ENCODE results near the gene ATP5ME.
"Not testable (repeated sequence)": the region's sequence is repeated elsewhere in the genome, so short reads cannot be mapped to it uniquely, and the experiment has no call there.

ATP5ME gene

DNA sequence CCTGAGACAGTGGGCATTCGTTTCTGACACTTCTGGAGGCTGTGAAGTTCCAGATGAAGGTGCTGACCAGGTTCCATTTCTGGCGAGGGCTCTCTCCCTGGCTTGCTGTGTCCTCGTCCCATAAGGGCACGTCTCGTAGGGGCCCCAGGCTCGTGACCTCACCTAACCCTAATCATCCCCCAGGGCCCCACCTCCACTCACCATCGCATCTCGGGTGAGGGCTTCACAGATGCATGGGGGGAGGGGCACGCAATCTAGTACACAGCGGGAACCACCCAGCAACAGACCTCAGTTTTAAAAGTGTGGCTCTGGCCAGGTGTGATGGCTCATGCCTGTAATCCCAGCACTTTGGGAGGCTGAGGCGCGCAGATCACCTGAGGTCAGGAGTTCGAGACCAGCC, 26.6 kb downstream of the ATP5ME start (continued):
- TF ChIP-seq ISL1 (CRISPR knock-in tag; IDR thresholded peaks at IDR 0.05), result no peak
- TF ChIP-seq, protein P1, sequence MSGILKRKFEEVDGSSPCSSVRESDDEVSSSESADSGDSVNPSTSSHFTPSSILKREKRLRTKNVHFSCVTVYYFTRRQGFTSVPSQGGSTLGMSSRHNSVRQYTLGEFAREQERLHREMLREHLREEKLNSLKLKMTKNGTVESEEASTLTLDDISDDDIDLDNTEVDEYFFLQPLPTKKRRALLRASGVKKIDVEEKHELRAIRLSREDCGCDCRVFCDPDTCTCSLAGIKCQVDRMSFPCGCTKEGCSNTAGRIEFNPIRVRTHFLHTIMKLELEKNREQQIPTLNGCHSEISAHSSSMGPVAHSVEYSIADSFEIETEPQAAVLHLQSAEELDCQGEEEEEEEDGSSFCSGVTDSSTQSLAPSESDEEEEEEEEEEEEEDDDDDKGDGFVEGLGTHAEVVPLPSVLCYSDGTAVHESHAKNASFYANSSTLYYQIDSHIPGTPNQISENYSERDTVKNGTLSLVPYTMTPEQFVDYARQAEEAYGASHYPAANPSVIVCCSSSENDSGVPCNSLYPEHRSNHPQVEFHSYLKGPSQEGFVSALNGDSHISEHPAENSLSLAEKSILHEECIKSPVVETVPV (CRISPR knock-in tag; IDR thresholded peaks at IDR 0.05), result no peak
- no peak for TF ChIP-seq POU6F1 (CRISPR knock-in tag; IDR thresholded peaks at IDR 0.05; ENCODE audit: borderline replicate concordance, low read depth)
- no peak for TF ChIP-seq CSDC2 (CRISPR knock-in tag; IDR thresholded peaks at IDR 0.05)

- no peak for TF ChIP-seq BACH2 (CRISPR knock-in tag; IDR thresholded peaks at IDR 0.05; ENCODE audit: borderline replicate concordance)
- TF ChIP-seq OSR1 (CRISPR knock-in tag; IDR thresholded peaks at IDR 0.05), result no peak
- no peak for TF ChIP-seq RARB (CRISPR knock-in tag; IDR thresholded peaks at IDR 0.05)
- TF ChIP-seq, protein P2, sequence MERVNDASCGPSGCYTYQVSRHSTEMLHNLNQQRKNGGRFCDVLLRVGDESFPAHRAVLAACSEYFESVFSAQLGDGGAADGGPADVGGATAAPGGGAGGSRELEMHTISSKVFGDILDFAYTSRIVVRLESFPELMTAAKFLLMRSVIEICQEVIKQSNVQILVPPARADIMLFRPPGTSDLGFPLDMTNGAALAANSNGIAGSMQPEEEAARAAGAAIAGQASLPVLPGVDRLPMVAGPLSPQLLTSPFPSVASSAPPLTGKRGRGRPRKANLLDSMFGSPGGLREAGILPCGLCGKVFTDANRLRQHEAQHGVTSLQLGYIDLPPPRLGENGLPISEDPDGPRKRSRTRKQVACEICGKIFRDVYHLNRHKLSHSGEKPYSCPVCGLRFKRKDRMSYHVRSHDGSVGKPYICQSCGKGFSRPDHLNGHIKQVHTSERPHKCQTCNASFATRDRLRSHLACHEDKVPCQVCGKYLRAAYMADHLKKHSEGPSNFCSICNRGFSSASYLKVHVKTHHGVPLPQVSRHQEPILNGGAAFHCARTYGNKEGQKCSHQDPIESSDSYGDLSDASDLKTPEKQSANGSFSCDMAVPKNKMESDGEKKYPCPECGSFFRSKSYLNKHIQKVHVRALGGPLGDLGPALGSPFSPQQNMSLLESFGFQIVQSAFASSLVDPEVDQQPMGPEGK (CRISPR knock-in tag; IDR thresholded peaks at IDR 0.05; ENCODE audit: borderline replicate concordance), result no peak
- TF ChIP-seq TCF4 (CRISPR knock-in tag; IDR thresholded peaks at IDR 0.05; ENCODE audit: borderline replicate concordance), result no peak
- TF ChIP-seq ZNF70 (CRISPR knock-in tag; IDR thresholded peaks at IDR 0.05), result no peak
- TF ChIP-seq PPARA (CRISPR knock-in tag; IDR thresholded peaks at IDR 0.05; ENCODE audit: borderline replicate concordance), result no peak
- TF ChIP-seq ESRRG (CRISPR knock-in tag; IDR thresholded peaks at IDR 0.05), result no peak
- no peak for TF ChIP-seq POU6F1 (CRISPR knock-in tag; IDR thresholded peaks at IDR 0.05; ENCODE audit: borderline replicate concordance, low read depth)
- no peak for TF ChIP-seq GLIS3 (CRISPR knock-in tag; IDR thresholded peaks at IDR 0.05)
- no peak for TF ChIP-seq ZC3H10 (CRISPR knock-in tag; IDR thresholded peaks at IDR 0.05)
- TF ChIP-seq SNAI2 (CRISPR knock-in tag; IDR thresholded peaks at IDR 0.05), result no peak
- TF ChIP-seq ZFP3 (CRISPR knock-in tag; IDR thresholded peaks at IDR 0.05), result no peak
- no peak for TF ChIP-seq ZNF565 (CRISPR knock-in tag; conservative IDR thresholded peaks at IDR 0.05; ENCODE audit: low read depth)
- no peak for TF ChIP-seq ZNF8 (CRISPR knock-in tag; IDR thresholded peaks at IDR 0.05)
- no peak for ATAC-seq
Measured at GRCh38 chr4:646460-646859, 27.6 kb downstream of the ATP5ME start.

GRCh38 chr4:642366-642765, 31.7 kb downstream of the ATP5ME start:
- not testable (repeated sequence) for ATAC-seq

DNA sequence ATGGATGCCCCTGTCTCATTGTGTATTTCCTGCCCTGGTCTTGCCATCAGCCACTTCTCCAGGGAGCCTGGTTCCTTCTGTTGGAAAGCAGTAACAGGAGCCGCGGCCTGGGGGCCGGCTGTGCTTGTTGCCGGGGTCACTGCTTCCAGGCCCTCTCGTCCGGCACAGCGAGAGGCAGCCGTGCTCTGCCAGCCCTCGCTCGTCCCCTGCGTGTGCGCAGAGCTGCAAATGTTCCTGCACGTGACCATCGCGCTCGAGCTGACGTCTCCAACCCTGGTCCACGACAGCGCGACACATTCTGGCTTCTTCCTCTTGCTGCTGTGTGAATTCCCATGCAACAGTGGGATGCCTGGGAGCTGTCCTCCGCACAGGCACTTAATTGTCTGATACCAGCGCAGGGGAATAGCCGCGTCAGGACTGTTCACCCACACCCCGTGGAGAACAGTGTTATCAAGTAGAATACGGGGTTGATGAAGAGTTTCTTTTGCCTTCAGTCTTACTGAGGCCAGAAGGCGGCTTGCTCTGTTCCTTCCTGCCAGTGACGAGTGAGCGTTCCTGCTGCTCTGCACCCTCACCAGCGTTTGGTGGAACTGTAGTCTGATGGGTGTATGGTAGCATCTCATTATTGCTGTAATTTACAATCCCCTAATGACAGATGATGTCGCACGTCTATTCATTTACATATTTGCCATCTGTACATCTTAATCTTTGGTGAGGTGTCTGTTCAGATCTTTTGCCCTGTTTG, 36.4 kb downstream of the ATP5ME start:
- no peak for ATAC-seq
- TF ChIP-seq GLIS3 (CRISPR knock-in tag; IDR thresholded peaks at IDR 0.05) (no peak), ZNF70 (CRISPR knock-in tag; IDR thresholded peaks at IDR 0.05) (no peak), TCF4 (CRISPR knock-in tag; IDR thresholded peaks at IDR 0.05; ENCODE audit: borderline replicate concordance) (no peak), POU6F1 (CRISPR knock-in tag; IDR thresholded peaks at IDR 0.05; ENCODE audit: borderline replicate concordance, low read depth) (no peak), ZFP3 (CRISPR knock-in tag; IDR thresholded peaks at IDR 0.05) (no peak), ZNF8 (CRISPR knock-in tag; IDR thresholded peaks at IDR 0.05) (no peak), SNAI2 (CRISPR knock-in tag; IDR thresholded peaks at IDR 0.05) (no peak), CREB5 (CRISPR knock-in tag; IDR thresholded peaks at IDR 0.05; ENCODE audit: low read depth) (no peak), TSHZ2 (CRISPR knock-in tag; IDR thresholded peaks at IDR 0.05) (no peak), RARB (CRISPR knock-in tag; IDR thresholded peaks at IDR 0.05) (no peak), TOX (CRISPR knock-in tag; IDR thresholded peaks at IDR 0.05; ENCODE audit: borderline replicate concordance) (no peak), ZFP30 (CRISPR knock-in tag; IDR thresholded peaks at IDR 0.05) (no peak)

All from SK-N-SH treated with all-trans-retinoic acid at 6 μM for 48 hours (cell line).